ENCODE data around the gene MAP2K3.

MAP2K3 gene

DNA sequence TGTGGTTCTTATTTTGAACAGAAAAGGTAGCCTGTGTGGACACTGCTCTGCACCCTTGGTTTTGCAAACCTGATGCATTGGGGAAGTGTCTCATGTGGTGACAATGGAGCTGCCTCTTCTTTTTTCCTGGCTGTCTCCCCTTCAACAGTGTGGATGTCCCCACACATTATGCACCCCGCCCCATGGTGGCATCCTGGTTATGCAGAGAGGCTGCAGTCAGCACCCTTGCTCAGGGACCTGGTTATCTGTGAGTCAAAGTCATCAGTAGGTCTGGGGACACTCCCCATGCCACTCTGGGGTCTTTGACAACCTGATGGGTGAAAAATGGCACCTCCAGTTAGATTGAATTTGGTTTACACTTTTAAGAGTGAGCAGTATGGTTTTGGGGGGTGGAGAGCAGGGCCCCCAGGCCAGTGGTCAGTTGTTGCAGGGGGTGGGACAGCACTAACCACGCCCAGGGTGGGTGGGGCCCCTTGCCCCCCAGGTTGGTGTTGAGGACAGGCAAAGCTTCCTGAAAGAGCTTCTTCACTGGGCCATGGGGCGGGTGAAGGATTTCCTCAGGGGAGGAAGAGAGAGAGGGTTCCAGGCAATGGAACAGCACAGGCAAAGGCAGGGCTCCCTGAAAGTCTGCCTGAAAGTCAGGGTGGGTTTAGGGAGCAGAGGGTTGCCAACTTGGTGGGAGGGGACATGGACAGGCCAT lies 67.0 kb downstream of the MAP2K3 start:
- DNase-seq (ENCODE audit: low spot score) = no peak

GRCh38 chr17:21352221-21352980 lies 67.9 kb downstream of the MAP2K3 start:
- DNase-seq (ENCODE audit: low spot score) = no peak

DNA sequence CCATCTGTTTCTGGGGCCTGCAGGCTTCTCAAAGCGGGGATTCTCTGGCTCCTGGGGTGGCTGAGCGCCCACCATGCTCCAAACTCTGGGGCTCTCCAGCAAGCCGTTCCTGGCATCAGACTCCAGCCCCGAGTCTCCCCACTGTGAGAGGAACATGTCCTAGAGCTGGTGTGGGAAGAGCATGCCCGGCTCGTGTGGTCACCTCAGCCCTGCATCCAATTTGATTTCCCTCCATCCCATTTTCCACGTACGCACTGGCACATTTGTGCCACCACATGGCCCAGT lies 68.4 kb downstream of the MAP2K3 start:
- no peak for DNase-seq (ENCODE audit: low spot score)

- no peak for DNase-seq (ENCODE audit: low spot score)
Measured at GRCh38 chr17:21353326-21354010, 69.0 kb downstream of the MAP2K3 start.

DNA sequence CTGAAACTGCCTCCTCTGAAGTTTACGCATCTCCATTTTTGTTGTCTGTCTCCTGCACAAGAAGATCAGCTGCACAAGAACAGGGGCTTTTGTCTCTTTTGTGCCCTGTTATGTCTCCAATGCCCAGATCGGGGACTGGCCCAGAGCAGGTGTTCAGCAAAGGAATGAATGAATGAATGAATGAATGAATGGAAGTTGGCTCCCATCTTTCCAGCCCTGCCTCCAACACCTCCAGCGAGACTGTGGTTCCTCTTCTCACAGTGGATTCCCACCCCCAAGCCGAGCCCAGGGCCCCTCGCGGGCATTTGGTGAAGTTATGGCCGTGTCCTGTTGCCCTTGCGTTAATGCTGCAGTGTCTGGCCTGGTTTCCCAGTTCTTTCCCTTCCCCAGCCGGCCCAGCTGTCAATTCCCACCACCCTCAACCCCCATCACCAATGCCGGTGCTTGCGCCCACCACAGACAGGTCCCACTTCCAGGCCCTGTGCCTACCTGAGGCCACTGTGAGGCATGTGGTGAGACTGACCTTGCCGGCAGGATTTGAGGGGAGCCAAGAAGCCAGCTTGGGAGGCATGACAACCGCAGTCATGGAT lies 70.4 kb downstream of the MAP2K3 start:
- DNase-seq (ENCODE audit: low spot score) = no peak

DNA sequence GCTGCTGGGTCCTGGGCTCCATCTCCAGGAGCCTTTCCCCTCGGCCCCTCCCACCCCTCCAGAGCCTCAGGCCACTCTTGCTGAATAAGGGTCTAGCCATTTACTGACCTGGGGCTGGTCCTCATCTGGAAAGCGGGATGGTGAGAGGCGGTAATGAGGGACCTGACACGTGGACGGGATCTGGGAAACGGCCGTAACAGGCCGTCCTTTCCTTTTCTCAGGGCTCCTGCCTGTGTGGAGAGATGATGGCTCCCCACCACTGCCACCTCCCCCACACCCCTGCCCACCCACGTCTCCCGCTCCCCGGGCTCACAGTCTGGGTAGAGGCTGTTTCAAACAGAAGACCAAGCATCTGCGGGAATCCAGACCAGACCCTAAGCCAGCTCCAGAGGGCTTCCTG lies 71.1 kb downstream of the MAP2K3 start:
- DNase-seq (ENCODE audit: low spot score) = no peak

GRCh38 chr17:21356537-21357127 lies 72.1 kb downstream of the MAP2K3 start:
- DNase-seq (ENCODE audit: low spot score) = no peak

GRCh38 chr17:21357281-21357680 lies 72.8 kb downstream of the MAP2K3 start:
- DNase-seq (ENCODE audit: low spot score) = no peak

DNA sequence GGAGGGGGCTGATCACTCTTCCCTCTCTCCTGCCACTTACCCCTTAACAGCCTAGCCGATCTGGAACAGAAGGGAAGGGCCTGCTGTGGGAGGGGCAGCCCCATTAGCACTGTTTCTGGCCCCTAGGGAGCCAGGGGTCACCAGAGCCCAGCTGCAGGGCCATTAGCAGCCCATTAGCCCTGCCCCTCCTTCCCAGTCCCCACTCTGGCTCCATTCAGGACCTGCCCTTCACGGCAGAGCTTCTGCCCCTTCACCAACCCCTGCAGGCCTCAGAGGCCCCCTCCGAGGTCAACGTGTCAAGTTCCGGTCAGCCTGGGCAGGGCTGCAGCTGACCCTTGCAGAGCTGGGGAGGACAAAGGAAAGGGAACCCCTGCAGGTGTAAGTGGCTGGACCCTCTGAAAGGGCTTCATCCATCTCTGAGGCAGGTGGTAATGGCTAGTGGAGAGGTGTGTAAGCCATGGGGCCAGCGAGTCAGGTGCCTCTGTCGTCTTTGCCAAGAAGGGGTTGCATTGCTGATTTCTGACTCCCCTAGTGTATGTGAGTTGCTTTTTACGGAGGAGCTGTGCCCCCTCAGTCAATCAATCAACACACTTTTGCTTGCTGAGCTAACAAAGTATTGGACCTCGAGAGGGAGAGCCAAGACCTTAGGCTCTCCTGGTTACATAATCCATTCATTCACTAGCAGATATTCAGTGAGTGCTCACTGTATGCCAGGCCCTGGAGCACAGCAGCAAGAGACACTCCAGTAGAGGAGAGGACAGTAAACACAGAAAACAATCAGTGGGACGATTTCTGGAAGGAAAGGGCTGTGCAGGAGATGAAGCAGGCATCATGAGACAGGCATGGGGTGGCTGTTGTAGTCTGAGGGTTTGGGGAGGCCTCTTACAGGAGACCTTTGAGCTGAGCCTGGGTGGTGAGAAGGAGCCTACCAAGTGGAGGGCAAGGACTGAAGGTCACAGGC lies 73.5 kb downstream of the MAP2K3 start:
- DNase-seq (ENCODE audit: low spot score) = no peak

GRCh38 chr17:21358682-21359482 lies 74.4 kb downstream of the MAP2K3 start:
- no peak for DNase-seq (ENCODE audit: low spot score)

DNA sequence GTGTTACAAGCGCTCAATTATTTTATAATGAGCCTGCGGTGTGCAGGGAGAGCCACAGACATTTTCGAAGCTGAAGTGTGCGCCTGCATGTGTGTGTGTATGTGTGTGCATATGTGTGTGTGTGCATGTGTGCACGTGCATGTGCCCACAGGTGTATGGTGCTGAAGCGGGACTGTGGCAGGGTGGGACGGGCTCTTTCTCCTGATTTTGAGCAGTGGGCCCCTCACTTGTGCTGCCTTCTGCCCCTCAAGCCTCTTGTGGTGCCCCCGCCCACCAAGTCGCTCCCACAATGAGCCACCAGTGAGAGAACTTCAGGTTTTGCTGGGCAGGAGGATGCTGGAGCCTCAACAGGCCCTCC lies 75.0 kb downstream of the MAP2K3 start:
- DNase-seq (ENCODE audit: low spot score) = no peak

GRCh38 chr17:21360048-21360447 lies 75.5 kb downstream of the MAP2K3 start:
- no peak for DNase-seq (ENCODE audit: low spot score)

- no peak for DNase-seq (ENCODE audit: low spot score)
Measured at GRCh38 chr17:21361020-21361809, 76.7 kb downstream of the MAP2K3 start.

- no peak for DNase-seq (ENCODE audit: low spot score)
Measured at GRCh38 chr17:21362331-21362931, 77.9 kb downstream of the MAP2K3 start.

DNA sequence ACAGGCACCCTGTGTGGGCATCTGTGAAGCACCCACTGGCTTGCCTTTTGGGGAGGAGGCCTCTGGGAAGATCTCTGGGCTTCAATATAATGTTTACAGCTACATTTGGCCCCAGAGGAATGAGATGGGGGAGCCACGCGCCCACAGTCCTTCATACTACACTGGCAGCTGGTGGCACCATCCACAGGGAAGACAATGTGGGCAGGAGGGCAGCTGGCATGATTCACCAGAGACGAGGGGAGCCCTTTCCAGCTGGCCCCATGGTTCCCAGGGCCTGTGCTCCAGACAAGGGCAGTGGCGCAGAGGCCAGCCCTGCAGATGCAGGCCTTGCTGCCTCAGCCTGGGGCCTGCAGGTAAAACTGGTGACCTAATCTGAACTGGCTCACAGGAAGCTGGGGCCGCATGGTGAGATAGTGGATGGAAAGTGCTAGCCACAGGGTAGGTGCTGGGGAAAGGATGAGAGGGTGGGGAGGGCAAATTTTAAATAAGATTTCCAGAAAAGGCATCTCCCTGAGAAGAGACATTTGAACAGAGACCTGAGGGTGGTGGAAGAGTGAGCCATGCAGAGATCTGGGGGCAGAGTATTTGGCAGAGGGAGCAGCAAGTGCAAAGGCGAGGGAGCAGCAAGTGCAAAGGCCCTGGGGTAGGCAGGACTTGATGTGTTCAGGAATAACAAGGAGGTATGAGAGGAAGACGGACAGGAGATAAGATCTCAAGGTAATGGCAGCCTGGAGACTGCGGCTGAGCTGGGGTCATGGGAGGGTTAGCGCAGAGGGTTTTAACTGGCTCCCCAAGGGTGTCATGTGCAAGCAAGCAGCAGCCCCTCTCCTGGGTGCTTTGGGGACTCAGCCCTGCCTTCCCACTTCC lies 79.5 kb downstream of the MAP2K3 start:
- no peak for DNase-seq (ENCODE audit: low spot score)
